Renal cortical epithelial cell (primary cell): ENCODE data around the gene PSMB2. TPM values are rescaled to one million over a fixed set of nuclear protein-coding genes. Genes with fewer than 3 reads are reported as not detected.
"Not testable (repeated sequence)": the region's sequence is repeated elsewhere in the genome, so short reads cannot be mapped to it uniquely, and the experiment has no call there.

ENCODE experiments used
- DNase-seq: peaks from one replicate; pipeline ENCODE4 v3.0.0-alpha.2; 2011; ENCODE audit warnings: low read depth
- total RNA-seq: library from RNA; depleted of rRNA; stranded (reverse); fragments of >200 nt; gene quantifications from 2 replicates; pipeline ENCODE4 v1.2.3, GENCODE V29; 2014

Gene PSMB2
- total RNA-seq = 29.9 and 31.5 TPM in 2 replicates

DNA sequence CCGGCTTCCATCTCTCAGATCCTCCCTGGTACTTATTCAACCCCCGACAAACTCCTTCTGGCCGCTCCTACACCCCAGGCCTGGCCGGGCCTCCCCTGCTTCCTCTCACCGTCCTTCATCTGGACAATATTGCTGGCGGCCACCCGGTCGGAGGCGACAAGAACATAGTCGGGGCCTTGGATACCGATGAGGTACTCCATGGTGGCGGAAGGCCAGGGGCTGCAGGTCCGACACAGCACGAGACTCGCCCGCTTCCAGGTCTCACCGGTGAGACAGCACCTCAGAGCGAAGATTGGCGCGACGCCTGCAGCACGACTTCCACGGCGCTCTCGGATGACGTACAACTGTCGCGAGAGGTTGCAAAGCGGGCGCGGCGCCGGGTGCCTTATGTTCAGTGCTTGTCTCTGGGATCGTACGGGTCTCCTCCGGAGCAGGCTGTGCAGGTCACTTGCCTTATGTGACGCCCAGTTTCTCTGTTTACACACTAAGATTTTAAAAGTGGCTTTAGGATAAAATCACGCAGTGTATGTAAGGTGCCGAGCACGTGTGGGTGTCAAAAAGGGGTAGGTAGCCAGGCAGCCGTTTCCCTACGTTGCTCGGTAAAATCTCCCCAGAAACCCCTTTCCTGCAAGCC is at the start of gene PSMB2:
TSS of gene PSMB2 (minus strand) at position 294 of the 634 bp plus-strand sequence. CDS start at position 200, 94 bp downstream.
- peak; percentile 89 for DNase-seq

DNA sequence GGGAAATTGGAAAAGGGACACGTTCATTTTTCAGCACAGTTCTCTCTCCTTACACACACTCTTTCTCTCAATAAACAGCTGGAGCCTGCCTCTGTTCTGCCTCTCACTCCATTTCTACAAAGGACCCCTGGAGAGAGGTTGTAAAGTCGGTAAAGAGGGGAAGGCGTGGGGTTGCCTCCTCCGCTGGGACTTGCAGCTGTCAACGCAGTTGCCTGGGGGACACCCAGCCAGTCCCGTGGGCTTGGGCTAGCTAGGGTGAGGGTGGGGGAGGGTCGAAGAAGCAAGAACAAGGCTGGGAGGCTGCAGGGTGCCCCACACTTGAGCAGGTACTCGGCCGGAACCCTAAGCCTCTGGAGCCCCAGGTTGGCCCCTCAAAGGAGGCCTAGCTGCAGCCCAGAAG is 49.8 kb upstream of the PSMB2 start:
- no peak for DNase-seq

DNA sequence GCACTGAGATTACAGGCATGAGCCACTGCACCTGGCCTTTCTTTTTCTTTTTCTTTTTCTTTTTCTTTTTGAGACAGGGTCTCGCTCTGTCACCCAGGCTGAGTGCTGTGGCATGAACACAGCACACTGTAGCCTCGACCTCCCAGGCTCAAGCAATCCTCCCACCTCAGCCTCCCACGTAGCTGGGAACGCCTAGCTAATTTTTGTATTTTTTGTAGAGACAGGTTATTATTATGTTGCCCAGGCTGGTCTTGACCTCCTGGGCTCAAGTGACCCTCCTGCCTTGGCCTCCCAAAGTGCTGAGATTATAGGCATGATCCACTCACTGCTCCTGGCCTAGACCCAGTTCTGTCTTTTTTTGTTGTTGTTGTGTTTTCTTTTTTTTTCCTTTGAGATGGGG is 48.8 kb upstream of the PSMB2 start:
- DNase-seq = not testable (repeated sequence)

DNA sequence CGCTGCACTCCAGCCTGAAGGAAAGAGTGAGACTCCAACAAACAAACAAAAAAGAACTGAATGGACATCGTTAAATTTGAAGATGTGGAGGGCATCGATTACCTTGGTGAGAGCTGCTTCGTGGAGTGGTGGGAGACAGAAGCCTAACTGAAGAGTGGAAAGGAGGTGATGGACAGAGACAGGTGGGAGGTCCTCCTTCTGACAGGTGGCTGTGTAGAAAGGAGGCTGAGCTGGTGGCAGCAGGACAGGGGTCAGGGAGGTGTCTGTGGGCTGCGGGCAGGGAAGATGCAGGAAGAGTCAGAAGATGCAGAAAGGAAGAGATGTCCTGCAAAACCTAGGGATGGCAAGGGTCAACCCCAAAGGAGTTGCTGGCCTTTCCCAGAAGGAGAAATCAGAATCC is 46.8 kb upstream of the PSMB2 start:
- DNase-seq = no peak

DNA sequence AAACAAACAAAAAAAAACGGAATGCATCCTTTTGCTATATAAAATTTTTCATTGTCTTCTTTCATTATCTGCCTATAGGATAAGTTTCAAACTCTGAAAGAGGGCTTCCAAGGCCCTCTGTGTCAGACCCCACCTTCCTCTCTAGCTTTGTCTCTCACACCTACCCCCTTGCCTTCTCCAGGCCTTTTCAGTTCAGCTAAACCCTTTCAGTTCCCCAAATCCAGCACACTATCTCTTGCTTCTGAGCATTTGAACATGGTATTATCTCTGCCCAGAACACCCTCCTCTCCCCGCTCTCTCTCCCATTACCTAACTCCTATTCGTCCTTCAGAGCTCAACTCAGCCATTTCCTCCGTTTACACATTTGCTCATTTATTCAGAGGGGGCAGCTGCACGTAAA is 41.7 kb upstream of the PSMB2 start:
- DNase-seq = no peak

DNA sequence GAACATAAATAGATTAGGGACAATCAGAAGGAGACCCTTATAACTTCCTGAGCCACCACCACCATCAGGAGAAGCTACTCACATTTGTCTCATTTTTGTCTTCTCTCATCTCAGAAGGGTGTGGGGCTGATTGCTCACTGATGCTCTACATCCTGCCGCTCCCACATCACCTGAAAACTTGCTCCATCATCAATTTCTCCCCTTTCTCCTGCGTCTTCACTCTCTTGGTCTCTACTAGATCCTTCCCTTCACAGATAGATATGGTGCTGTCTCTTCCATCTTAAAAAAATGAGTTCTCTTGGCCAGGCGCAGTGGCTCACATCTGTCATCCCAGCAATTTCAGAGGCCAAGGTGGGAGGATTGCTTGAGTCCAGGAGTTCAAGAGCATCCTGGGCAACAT is 38.9 kb upstream of the PSMB2 start:
- no peak for DNase-seq

DNA sequence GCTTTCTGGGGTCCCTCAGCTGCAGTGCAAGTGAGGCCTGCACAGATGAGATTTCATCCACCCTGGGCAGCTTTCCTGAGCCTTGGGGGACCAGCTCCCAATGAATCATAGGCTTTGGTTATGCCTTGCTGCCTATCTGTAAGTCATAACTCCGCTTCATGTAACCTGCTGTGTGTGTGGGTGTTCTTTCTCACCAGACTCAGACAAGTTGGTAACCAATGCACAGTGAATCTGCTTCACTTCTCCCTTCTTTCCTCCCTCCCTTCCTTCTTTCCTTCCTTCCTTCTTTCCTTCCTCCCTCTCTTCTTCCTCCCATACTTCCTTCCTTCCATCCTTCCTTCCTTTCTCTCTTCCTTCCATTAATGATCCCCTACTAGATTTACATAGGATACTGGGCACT is 34.4 kb upstream of the PSMB2 start:
- peak; percentile 72 for DNase-seq

DNA sequence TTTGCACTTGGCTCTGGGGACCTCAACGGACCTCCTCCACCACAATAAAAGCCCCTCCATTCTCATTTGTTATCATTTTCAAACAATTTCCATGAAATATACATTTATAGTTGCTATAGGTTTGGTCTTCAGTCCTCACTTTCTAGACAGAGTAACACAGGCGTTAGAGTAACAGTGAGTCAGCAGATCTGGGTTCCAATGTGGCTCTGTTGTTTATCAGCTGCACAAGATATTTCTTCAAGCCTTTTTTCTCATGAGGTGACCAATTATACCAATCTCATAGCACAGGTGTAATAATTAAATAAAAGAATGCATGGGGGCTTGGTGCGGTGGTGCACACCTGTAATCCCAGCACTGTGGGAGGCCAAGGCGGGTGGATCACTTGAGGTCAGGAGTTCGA is 32.8 kb upstream of the PSMB2 start:
- no peak for DNase-seq

DNA sequence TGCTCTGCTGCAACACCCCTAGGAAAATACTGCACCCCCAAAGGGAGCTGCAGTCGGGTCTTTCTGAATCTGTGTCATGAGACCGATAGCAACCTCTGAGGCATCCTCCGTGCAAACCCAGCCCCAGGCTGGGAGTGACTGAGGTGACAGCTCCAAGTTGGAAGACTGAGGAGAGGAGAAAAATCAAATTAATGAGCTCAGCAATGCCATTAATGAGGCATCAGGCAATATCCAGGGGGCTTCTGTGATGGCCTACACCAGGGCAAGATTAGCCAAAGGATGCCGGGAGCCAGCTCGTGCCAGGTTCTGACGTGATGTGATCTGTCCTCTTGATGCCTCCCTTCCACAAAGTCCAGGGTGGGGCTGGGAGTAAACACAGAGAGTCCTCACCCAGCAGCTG is 30.8 kb upstream of the PSMB2 start:
- no peak for DNase-seq

DNA sequence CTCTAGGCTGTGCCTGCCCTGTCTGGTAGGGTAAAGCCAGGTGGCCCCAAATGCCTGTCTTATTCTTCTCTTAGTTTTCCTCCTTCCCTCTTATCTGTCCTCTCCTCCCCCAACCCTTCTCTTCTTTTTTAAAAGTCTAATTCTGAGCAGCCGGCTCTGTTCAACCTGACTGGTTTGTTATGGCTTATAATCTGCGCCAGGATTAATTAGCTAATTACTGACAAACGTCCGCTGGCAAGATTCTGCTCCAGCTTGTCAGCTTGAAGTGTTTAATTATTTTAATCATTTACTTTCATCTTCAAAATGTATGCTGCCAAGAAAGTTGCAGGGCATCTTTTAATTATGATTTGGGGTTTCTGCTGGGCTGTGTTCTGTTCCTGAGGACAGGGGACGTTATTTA is 27.2 kb upstream of the PSMB2 start:
- DNase-seq = no peak

DNA sequence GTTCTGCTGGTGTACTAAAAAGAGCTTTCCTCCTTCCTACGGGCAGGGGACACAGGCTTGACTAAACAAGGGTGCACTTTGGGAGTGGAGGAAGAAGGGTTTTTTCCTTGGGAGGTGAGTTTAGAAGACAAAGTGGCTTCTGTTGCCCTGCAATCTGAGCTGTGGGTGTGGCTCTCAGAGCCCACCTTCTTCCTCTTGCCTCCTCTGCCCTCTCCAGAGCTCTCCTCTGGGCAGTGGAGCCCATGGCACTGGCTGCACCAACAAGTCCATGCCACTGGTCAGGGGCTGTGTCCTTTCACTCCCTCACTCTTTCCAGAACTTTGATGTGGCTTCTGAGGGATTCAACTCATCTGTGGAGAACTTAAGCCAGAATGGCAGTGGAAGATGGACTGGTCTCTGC is 25.6 kb upstream of the PSMB2 start:
- no peak for DNase-seq

DNA sequence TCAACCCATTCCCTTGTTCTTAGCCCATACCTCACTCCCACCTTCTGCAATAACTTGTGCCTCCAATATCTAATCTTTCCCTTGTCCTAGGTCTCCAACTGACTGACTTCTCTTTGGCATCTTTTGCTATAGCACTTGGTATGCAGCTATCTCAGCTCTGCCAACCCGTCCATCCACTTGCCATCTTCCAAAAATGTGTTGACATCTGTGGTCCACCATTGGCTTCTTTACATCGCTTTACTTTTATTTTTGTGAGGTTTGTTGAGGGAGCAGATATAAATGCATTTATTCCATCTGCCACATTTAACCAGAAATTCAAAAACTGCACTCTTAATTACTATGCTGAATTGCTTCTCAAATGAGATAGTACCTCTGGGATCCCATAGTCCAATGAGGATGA is 24.9 kb upstream of the PSMB2 start:
- no peak for DNase-seq

DNA sequence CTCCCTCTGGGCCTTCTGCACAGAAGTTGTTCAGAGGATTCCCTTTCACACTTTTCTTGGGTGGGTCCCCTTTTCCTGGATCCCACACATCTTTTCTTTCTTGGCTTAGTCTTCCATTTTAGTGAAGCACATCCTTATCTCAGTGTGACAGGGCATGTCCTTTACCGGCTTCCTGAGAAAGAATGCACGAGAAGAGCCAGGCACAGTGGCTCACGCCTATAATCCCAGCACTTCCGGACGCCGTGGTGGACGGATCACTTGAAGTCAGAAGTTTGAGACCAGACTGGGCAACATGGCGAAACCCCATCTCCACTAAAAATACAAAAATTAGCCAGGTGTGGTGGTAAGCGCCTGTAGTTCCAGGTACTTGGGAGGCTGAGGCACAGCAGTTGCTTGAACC is 22.1 kb upstream of the PSMB2 start:
- DNase-seq = no peak

DNA sequence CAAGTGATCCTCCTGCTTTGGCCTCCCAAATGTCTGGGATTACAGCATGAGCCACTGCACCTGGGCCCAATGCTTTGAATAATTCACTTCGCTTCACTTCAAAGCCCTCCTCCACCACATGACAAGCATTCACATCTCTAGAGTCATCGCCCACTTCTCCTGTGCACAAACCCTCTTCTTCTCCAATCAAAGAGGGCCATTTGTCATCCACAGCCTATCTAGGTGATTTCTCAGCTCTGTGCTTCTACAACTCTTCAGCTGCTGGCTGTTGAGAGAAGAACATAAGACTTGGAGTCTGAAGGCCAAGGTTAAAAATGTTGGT is 20.1 kb upstream of the PSMB2 start:
- no peak for DNase-seq

DNA sequence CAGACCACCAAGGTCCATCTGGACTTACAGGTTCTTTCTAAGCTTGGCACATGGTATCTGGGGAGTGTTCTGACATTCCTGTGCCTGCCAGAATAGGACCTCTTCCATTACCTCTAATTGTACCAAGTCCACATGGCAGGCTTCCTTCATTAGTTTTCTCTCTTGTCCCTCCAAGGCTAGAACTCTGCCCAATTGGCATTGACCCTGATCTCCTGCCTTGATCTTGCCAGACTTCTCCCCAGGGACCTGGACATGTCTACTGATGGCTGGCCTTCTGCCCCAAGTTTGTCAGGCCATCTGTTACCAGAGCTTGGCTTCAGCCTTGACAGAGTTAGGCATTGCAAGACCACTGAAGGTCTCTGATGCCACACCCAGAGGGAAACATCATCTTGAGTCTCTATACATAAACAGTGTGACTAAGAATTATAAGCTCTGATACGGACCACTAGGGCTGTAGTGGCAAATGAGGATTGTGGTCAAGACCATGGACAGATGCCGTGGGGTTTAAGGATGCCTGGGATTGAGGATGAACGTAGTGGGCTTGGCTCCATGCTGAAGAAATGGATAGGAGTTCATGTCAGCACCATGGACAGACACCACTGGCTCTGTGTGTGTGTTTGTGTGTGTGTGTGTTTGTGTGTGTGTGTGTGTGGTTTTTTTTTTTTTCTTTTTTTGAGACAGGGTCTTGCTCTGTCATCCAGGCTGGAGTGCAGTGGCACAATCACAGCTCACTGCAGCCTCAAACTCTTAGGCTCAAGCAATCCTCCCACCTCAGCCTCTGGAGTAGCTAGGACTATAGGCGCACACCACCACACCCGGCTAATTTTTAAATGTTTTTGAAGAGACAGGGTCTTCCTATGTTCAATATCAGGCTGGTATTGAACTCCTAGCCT is 19.5 kb upstream of the PSMB2 start:
- peak; percentile 40 for DNase-seq

DNA sequence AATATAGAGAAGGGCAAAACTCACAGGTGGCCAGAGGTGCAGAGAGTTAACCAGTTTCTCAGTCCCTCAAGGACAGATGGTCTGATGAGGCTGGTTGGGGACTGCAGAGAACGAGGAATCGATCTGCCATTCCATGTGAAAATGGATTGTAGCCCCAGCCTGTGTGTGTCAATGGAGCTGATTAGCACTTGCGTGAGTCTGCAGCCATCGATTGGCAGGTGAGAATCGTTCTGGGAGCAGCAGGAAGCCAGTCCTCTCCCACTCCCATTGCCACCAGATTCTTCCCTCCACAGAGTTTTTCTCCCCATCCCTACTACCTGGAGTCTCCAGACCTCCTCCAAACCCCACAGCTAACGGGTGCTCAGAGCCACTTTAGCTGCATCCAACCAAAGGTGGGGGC is 18.3 kb upstream of the PSMB2 start:
- DNase-seq = no peak

DNA sequence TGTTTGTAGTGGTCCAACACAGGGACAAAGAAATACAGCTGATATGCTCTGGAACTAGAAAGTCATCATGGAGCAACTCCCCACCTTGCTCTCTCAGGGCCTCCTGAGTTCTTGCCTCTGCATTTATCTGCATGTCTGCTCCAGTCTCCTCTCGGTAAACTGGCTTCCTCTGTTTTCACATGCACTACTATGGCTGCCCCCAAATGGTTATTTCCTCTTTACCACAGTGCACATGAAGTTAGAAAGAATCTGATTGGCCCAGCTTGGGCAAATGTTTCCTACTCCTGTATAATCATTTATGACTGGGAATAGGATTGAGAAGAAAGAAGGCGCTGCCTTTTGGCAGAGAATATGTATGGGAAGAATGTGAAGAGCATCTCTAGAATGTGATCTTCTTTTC is 16.5 kb upstream of the PSMB2 start:
- no peak for DNase-seq

DNA sequence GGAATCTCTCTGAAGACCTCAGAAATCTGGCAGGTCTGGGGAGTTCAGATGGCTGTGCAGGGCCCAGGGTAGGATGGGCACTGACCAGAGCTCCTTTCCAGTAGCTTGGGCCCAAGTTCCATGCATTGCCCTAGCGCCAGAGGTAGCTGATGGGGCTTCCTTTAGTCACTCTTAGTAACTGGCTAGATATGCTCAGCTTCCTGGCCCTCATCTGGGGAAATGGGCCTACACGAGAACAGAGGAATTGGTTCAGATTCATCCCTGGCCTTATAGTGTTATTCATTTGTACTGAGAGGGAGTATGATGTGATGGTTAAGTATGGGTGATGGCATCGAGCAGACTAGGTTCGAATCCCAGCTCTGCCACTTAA is 15.5 kb upstream of the PSMB2 start:
- DNase-seq = no peak

DNA sequence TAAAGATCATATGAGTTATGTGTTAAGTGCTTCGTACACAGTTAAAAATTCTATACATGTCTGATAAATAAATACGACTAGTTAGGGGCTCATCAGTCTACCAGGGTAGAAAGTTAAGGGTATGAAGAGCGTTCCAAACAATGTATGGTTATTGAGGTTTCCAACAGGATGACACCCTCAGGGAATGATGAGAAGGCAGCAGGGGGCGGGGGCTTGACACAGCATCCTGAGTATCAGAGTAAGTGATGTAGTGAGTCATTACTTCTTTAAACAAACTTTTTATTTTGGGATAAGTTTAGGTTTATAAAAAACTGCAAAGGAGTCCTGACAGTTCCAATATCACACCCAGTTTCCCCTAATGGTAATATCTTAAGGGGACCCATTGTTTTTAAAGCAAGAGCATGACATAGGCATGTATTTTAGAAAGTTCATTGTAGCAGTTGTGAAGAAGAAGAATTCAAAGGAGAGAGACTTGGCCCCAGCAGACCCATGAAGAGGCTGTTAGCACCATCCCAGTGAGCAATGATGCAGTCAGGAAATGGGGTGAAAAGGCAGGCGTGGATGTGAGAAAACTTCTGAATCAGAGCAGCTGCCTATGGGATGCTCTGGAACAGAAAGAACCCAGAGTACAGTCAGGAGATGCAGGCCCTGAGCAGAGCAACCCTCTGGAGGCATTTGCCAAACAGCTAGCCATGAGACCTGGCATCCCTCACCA is 15.0 kb upstream of the PSMB2 start:
- no peak for DNase-seq

DNA sequence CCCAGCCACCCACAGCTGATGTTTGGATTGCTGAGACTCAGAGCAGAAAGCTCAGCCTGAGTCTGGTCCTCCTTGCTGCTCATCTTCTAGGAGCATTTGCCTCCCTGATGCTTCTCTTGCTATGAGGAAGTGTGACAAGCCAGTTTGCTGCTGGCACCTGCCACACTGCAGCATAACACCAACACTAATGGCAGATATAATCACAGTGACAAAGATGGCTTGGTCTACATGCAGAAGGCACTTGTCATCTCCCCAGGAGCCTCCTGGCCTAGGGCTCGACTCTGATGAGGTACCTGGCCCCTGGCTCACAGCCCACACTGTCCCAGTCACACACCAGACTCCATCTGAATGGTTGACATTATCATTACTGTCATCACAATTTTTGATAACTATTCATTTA is 13.9 kb upstream of the PSMB2 start:
- DNase-seq = no peak

DNA sequence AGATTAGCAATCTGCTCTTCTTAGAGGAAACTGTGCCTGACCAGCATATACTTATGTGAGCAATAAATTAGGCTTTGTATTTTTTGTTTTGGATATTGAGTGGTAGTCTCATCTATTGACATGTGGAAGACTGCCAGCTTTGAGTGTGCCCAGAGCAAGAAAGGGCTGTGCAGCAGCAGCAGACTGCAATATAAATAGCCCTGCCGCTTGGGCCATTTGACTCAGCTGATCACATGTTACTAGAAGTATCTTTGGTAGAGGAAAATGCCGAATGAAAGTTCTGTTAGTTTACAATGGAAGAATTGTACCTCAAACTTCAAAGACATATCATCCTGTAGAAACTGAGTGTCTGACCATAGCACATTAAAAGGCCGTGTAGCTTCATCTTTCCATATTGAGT is 9.1 kb upstream of the PSMB2 start:
- DNase-seq = no peak

DNA sequence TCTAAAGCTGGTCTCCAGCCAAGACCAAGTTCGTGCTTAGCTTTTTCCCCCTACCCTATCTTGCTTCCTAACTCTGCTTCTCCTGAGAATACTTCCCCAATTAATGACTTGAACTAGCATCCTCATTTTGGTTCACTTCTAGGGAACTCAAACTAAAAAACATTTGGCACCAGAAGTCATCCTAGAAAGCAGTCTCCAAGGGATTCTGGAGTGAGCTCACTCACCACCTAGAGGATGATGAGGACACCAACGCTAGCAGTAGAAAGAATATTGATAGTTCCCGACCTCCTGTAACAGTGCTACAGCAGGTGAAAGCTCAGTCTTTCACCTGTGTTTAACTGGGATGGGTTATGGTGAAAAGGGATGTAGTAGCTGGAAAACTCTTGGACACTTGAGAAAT is 4.7 kb upstream of the PSMB2 start:
- no peak for DNase-seq

DNA sequence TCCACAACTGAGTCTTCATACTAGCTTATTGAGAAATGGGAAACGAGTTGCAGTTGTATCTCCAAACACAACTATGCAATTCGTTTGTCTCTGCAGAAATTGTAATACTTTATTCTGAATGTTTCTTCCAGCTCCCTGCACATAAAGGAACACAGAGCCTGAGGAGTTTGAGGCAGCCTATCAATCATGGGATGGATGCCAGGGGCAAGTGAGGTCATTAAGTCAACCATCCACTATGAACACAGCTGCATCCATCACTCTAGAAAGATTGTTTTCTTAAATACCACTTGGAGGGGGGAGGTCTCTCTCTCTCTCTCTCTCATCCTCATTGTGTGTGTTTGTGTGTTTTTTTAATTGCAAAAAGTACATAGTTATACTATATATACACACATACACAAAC is 2.9 kb upstream of the PSMB2 start:
- DNase-seq = no peak
